ENCODE measurements around the gene ADGRG3. TPM values are rescaled to one million over a fixed set of nuclear protein-coding genes. Genes with fewer than 3 reads are reported as not detected.

ADGRG3 gene
- total RNA-seq, 1 experiment from 2014 or later: not detected

DNA sequence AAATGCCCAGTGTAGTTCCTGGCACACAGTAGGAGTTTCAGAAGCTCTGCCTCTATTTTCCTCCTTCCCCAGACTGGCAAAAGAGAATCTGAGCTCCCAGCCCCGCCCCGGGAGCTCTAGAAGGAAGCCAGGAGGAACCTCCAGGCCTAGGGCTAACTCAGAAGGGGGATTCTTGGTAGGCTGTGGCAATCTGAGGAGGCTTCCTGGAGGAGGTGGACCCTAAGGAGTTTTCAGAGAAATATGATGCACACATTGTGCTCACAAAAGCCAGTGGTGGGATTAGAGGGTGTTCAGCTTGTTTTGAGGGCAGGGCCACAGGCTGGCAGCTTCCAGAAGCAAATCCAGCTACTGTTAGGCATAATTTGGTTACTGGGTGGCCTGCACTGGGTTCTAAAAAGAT is 29.7 kb upstream of the ADGRG3 start:
- TF ChIP-seq, protein P1, sequence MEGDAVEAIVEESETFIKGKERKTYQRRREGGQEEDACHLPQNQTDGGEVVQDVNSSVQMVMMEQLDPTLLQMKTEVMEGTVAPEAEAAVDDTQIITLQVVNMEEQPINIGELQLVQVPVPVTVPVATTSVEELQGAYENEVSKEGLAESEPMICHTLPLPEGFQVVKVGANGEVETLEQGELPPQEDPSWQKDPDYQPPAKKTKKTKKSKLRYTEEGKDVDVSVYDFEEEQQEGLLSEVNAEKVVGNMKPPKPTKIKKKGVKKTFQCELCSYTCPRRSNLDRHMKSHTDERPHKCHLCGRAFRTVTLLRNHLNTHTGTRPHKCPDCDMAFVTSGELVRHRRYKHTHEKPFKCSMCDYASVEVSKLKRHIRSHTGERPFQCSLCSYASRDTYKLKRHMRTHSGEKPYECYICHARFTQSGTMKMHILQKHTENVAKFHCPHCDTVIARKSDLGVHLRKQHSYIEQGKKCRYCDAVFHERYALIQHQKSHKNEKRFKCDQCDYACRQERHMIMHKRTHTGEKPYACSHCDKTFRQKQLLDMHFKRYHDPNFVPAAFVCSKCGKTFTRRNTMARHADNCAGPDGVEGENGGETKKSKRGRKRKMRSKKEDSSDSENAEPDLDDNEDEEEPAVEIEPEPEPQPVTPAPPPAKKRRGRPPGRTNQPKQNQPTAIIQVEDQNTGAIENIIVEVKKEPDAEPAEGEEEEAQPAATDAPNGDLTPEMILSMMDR (conservative IDR thresholded peaks at IDR 0.05): no peak
- TF ChIP-seq EZH2 (IDR thresholded peaks at IDR 0.05; ENCODE audit: low read depth): no peak
- POLR2A ChIA-PET (ENCODE audit: unreplicated experiment): interaction anchor here (0.6 kb wide), 1 partner anchor 29 kb away, joined by 6 read pairs; no protein-coding TSS in a partner anchor
- Histone ChIP-seq H3K4me2 (no peak overlapping the region), H3K4me1 (replicated peaks; ENCODE audit: insufficient read depth) (peaks cover 52% of the 10 kb centered on the region), H3F3A (ENCODE audit: insufficient read depth, low read depth) (peaks cover 44% of the 10 kb centered on the region), H3K27ac (no peak overlapping the region), H3K4me3 (no peak overlapping the region), H3K79me2 (ENCODE audit: low read depth) (peaks cover 22% of the 10 kb centered on the region), H3K9me2 (ENCODE audit: insufficient read depth) (no peaks in the 10 kb centered on the region), H4K20me1 (ENCODE audit: insufficient read depth) (peaks cover 22% of the 10 kb centered on the region), H3K36me3 (ENCODE audit: low read depth) (peaks cover 6% of the 10 kb centered on the region; the same call in 1 of the 2 replicates), H2AFZ (no peak overlapping the region), H3K27me3 (ENCODE audit: insufficient read depth, low read depth) (no peaks in the 10 kb centered on the region), H3K9me3 (ENCODE audit: insufficient read depth, low read depth) (no peaks in the 10 kb centered on the region)
- CTCF ChIA-PET: no interaction called here
- BruUV-seq (replicated peaks): no TSS peak
- DNase-seq: no peak
- intact Hi-C loops (cut with micrococcal nuclease; ENCODE audit: unreplicated experiment): no loop called here

DNA sequence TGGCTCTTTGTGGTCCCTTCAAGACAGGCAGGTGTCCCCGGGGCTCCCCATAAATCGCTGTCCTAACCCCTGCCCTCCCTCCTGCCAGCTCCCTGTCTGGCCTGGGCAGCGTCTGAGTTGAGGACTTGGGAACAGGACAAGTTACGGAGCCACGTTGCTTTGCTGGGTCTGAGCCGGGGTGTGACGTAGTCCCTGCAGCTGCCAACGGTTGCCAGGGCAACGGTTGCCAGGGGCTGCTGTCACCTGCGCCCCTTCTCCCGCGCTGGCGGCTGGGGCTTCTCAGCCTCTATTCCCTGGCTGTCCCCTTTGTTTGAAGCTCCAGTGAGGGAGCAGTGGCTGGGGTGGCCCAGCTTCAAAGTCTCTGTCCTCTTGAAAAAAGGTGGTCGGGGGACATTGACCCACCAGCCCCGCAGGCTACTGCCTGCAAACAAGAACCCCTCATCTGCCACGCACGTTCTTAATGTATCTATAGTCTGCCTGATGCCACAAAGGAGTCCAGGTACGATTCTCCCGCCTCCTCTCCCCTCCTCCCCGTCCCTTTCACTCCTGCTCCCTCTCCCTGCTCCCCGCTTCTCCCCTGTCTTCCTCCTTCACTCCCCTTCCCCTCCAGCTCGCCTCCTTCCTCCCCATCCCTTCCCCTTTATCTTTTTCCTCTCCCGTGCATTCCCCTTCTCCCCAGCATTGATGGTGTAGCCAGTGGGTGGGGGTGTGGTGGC is 28.8 kb upstream of the ADGRG3 start:
- BruUV-seq (replicated peaks): no TSS peak
- H4K20me1 ChIP-seq (ENCODE audit: insufficient read depth): peaks cover 15% of the 10 kb centered on the region; the same call in 1 of the 2 replicates
- H3K27ac ChIP-seq: no peak overlapping the region
- peaks cover 8% of the 10 kb centered on the region; the same call in 1 of the 2 replicates for H3K36me3 ChIP-seq (ENCODE audit: low read depth)
- H3K79me2 ChIP-seq (ENCODE audit: low read depth): peaks cover 15% of the 10 kb centered on the region
- no peak overlapping the region for H2AFZ ChIP-seq
- H3K4me1 ChIP-seq (replicated peaks; ENCODE audit: insufficient read depth): peaks cover 52% of the 10 kb centered on the region
- ChIA-PET POLR2A (ENCODE audit: unreplicated experiment) (no interaction called here), CTCF (no interaction called here)
- no peak for DNase-seq
- H3K9me2 ChIP-seq (ENCODE audit: insufficient read depth): no peaks in the 10 kb centered on the region
- no peaks in the 10 kb centered on the region for H3K9me3 ChIP-seq (ENCODE audit: insufficient read depth, low read depth)
- no peaks in the 10 kb centered on the region for H3K27me3 ChIP-seq (ENCODE audit: insufficient read depth, low read depth)
- H3F3A ChIP-seq (ENCODE audit: insufficient read depth, low read depth): peaks cover 47% of the 10 kb centered on the region
- H3K4me3 ChIP-seq: no peak overlapping the region
- H3K4me2 ChIP-seq: no peak overlapping the region
- intact Hi-C loops (cut with micrococcal nuclease; ENCODE audit: unreplicated experiment): no loop called here
- TF ChIP-seq EZH2 (IDR thresholded peaks at IDR 0.05; ENCODE audit: low read depth): no peak
- TF ChIP-seq, protein P1 (conservative IDR thresholded peaks at IDR 0.05): no peak

DNA sequence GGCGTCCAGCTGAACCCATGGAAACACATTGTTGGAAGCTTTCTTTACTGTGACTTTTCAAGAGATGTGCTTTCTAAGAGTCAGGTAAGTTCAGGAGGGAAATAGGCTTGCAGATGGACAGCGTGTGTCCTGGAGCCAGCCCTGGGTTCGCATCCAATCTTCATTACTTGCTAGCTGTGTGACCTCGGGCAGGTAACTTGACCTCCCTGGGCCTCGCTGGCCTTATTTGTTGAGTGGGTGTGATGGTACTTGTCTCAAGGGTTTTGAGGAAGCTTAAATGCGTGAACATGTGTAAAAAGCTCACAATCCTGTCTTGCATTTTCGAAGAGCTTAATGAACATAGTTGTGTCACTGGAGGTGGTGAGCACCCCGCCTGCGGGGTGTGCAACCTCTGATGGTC is 27.9 kb upstream of the ADGRG3 start:
- no peak for TF ChIP-seq EZH2 (IDR thresholded peaks at IDR 0.05; ENCODE audit: low read depth)
- TF ChIP-seq, protein P1 (conservative IDR thresholded peaks at IDR 0.05): no peak
- intact Hi-C loops (cut with micrococcal nuclease; ENCODE audit: unreplicated experiment): no loop called here
- no peaks in the 10 kb centered on the region for H3K9me3 ChIP-seq (ENCODE audit: insufficient read depth, low read depth)
- POLR2A ChIA-PET (ENCODE audit: unreplicated experiment): no interaction called here
- no peaks in the 10 kb centered on the region for H3K9me2 ChIP-seq (ENCODE audit: insufficient read depth)
- peaks cover 19% of the 10 kb centered on the region for H3K79me2 ChIP-seq (ENCODE audit: low read depth)
- BruUV-seq (replicated peaks): no TSS peak
- CTCF ChIA-PET: no interaction called here
- H3K27ac ChIP-seq: no peak overlapping the region
- H3K4me3 ChIP-seq: no peak overlapping the region
- no peak for DNase-seq
- peaks cover 47% of the 10 kb centered on the region for H3F3A ChIP-seq (ENCODE audit: insufficient read depth, low read depth)
- H3K4me2 ChIP-seq: no peak overlapping the region
- H3K4me1 ChIP-seq (replicated peaks; ENCODE audit: insufficient read depth): peaks cover 49% of the 10 kb centered on the region
- H3K27me3 ChIP-seq (ENCODE audit: insufficient read depth, low read depth): no peaks in the 10 kb centered on the region
- peaks cover 11% of the 10 kb centered on the region; the same call in 1 of the 2 replicates for H3K36me3 ChIP-seq (ENCODE audit: low read depth)
- no peak overlapping the region for H2AFZ ChIP-seq
- peaks cover 9% of the 10 kb centered on the region; the same call in 1 of the 2 replicates for H4K20me1 ChIP-seq (ENCODE audit: insufficient read depth)

All from PC-9 (cell line).